Measurements from ENCODE around the gene FZD1. TPM values are rescaled to one million over a fixed set of nuclear protein-coding genes. Genes with fewer than 3 reads are reported as not detected.

FZD1 gene
- total RNA-seq, 1 donor from 2014 or later: 9.2 TPM

- TF ChIP-seq CTCF (conservative IDR thresholded peaks at IDR 0.05): no peak
- Mint-ChIP-seq H3K4me1 (peaks cover 10% of the 10 kb centered on the region), H3K27ac (ENCODE audit: unreplicated experiment) (no peak overlapping the region), H3K27me3 (ENCODE audit: low read depth) (no peaks in the 10 kb centered on the region), H3K9me3 (peaks cover 4% of the 10 kb centered on the region), H3K36me3 (ENCODE audit: low read depth) (no peaks in the 10 kb centered on the region), H3K4me3 (no peak overlapping the region)
- no peak for DNase-seq (ENCODE audit: low read depth, low spot score)
These were observed 28.3 kb downstream of the FZD1 start for GRCh38 chr7:91292506-91292905.

- no peak for TF ChIP-seq CTCF (conservative IDR thresholded peaks at IDR 0.05)
- H3K9me3 Mint-ChIP-seq: peaks cover 6% of the 10 kb centered on the region
- H3K36me3 Mint-ChIP-seq (ENCODE audit: low read depth): no peaks in the 10 kb centered on the region
- no peaks in the 10 kb centered on the region for H3K27me3 Mint-ChIP-seq (ENCODE audit: low read depth)
- no peak overlapping the region for H3K4me3 Mint-ChIP-seq
- H3K27ac Mint-ChIP-seq (ENCODE audit: unreplicated experiment): no peak overlapping the region
- DNase-seq (ENCODE audit: low read depth, low spot score): no peak
- H3K4me1 Mint-ChIP-seq: peaks cover 8% of the 10 kb centered on the region
These were observed 28.9 kb downstream of the FZD1 start for GRCh38 chr7:91293136-91293535.

DNA sequence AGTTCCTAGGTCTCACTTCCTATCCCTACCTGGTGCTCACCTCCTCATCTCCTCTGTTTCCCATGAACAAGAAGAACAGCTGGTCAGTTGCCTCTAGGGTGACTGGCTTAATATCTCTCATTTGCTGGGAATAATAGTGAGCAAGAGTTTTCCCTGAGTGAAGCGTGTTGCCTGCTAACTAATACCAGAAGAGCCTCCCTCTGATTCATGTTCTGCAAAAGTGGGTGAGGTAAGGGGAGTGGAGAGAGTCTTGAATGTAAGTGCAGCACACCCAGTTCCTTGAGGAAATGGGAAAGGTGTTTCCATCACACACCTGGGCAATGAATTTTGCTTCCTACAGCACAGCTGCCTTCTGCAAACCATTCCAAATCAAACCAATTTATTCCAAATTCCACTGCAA lies 29.6 kb downstream of the FZD1 start:
- H3K27me3 Mint-ChIP-seq (ENCODE audit: low read depth): no peaks in the 10 kb centered on the region
- no peak overlapping the region for H3K4me3 Mint-ChIP-seq
- peaks cover 6% of the 10 kb centered on the region for H3K9me3 Mint-ChIP-seq
- no peak overlapping the region for H3K27ac Mint-ChIP-seq (ENCODE audit: unreplicated experiment)
- H3K36me3 Mint-ChIP-seq (ENCODE audit: low read depth): no peaks in the 10 kb centered on the region
- peaks cover 8% of the 10 kb centered on the region for H3K4me1 Mint-ChIP-seq
- no peak for DNase-seq (ENCODE audit: low read depth, low spot score)
- no peak for TF ChIP-seq CTCF (conservative IDR thresholded peaks at IDR 0.05)

DNA sequence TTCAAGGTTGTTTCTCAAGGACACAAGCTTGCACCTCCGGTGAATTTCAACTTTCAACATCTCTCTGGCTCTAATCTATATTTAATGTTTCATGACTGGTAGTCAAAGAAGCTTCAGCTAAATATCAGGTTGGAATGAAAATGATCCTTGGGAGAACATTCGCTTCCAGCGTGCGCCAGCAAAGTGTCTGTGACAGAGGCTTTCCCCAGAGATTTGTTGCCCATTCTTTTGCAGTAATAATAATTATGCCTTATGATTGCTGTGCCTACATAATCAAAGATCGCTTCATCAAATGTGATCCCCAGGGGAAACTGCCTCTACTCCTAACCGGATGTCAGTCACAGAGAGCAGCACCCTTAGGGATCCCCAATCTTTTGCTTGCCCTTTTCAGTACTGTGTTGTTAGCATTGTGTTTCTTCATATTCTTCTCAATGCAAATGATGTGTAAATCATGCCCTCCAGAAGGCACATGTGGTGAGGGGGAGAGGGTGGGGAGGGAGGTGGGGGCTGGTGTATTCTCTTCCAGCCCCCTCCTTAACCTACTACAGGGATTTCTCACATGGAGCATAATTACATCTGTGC lies 30.5 kb downstream of the FZD1 start:
- no peak for DNase-seq (ENCODE audit: low read depth, low spot score)
- H3K27ac Mint-ChIP-seq (ENCODE audit: unreplicated experiment): no peak overlapping the region
- H3K9me3 Mint-ChIP-seq: peaks cover 6% of the 10 kb centered on the region
- TF ChIP-seq CTCF (conservative IDR thresholded peaks at IDR 0.05): no peak
- H3K27me3 Mint-ChIP-seq (ENCODE audit: low read depth): no peaks in the 10 kb centered on the region
- no peaks in the 10 kb centered on the region for H3K36me3 Mint-ChIP-seq (ENCODE audit: low read depth)
- H3K4me3 Mint-ChIP-seq: no peak overlapping the region
- H3K4me1 Mint-ChIP-seq: peaks cover 1% of the 10 kb centered on the region

DNA sequence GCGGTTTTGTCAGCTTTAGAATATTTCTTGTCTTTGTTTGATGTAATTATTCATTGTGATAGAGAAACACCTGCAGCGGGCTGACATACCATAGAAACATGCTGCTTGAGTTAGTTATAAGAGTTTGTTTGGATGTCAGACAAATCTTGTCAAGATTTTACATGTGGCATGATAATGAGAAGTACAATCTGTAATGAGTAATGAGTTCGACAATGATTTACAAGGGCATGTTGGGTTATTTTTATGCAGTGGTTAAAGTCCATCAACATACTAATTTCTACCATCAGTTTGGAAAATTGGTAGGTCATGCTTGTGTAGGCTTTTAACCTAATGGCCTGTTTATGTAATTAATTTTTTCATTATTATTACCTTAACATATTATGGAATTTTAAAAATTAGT lies 31.3 kb downstream of the FZD1 start:
- Mint-ChIP-seq H3K4me1 (no peaks in the 10 kb centered on the region), H3K27ac (ENCODE audit: unreplicated experiment) (no peak overlapping the region), H3K36me3 (ENCODE audit: low read depth) (no peaks in the 10 kb centered on the region), H3K27me3 (ENCODE audit: low read depth) (no peaks in the 10 kb centered on the region), H3K4me3 (no peak overlapping the region), H3K9me3 (peaks cover 6% of the 10 kb centered on the region)
- no peak for TF ChIP-seq CTCF (conservative IDR thresholded peaks at IDR 0.05)
- DNase-seq (ENCODE audit: low read depth, low spot score): no peak
